HG03175 (cell line): ENCODE results near the gene RLIM.

Experiments
- ATAC-seq: cut with Tn5 transposase; IDR thresholded peaks from one replicate; pipeline ENCODE4 v1.9.1; 2021; ENCODE audit warnings: mild to moderate bottlenecking, moderate library complexity; ENCODE audit not compliant: unreplicated experiment

Gene RLIM

DNA sequence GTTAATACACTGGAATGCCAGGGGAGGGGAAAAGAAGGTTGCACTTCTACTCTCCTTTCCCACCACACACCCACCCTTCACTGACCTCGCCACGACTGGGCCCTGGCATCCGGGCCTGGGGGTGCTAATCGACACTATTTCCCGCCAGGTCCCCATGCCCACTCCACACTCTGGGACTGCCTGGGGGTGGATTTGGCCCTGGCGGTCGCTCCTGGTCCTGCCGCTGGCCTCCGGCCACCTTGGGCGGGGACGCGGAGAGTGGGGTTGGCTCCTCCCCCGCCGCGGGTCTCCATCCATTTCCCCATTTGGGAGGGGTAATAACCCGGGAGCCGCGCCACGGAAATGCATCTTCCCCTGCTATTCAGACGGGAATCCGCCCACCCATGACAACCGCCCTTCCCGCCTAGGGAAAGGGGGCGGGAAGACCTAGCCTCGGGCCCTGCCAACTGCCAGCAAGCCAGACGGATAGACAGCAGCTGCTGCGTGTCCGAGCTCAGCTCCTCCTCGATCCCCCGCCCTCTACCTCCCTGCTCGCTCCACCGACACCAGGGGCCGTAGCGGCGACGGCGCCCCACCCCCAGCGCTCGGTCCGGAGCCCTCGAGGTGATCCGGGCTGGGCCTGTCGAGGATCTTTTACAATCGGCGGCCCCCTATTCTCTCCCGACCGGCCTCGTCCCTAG is 78.1 kb downstream of the RLIM start:
- peak; percentile 64 for ATAC-seq

GRCh38 chrX:74535408-74536151 is 78.8 kb downstream of the RLIM start:
- ATAC-seq, result peak; percentile 48
